Activated CD4-positive, CD25-positive, alpha-beta regulatory T cell treated with anti-CD3 and anti-CD28 coated beads, Interleukin-2, amount 50 U/mL, for 16 hours (primary cell): ENCODE data around the gene ACER3.
A peak's percentile ranks its signal among the peaks of the same experiment; 100 is the strongest.
"Not testable (repeated sequence)": the region's sequence is repeated elsewhere in the genome, so short reads cannot be mapped to it uniquely, and the experiment has no call there.

Experiments used
- DNase-seq: peaks from one replicate; pipeline ENCODE4 v3.0.0-alpha.2; 2020; ENCODE audit warnings: low read depth, low spot score

The ACER3 gene

DNA sequence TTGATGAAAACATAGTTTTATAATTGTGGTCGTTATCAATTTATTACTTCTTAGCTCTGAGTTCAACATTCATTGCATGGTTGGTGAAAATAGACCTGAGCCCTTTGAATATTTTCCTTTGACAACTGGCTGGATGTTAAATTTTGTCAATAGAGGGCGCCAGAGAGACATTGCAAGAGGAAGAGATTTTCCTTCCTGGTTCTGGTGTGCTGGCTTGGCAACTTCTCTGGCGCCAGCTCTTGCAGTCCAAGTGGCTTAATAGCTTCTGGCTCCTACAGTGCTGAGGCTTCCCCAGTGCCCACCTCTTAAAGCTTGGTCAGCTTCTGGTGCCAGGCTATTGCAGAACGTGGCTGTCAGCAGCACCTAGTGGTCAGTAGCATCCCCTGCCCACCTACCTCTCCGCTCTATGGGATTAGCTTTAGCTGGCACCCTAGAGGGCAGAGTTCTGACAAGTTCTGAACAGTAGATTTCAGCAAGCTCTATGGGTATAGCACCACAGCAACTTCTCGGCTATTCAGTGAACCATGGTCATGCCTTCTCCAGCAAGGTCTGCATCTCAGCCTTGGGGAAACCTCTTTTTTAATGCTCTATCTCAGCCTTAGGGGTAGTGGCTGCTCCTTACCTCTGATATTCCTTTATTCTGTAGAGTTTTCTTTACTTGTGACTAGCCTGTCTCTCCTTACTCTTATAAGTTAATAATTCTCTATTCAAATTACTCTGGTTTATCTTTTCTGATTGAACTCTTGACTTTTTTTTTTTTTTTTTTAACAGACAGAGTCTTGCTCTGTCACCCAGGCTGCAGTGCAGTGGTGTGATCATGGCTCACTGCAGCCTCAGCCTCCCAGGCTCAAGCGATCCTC, 59.4 kb downstream of the ACER3 start:
- peak; percentile 21 for DNase-seq

GRCh38 chr11:76927160-76927559, 66.4 kb downstream of the ACER3 start:
- DNase-seq, result no peak

DNA sequence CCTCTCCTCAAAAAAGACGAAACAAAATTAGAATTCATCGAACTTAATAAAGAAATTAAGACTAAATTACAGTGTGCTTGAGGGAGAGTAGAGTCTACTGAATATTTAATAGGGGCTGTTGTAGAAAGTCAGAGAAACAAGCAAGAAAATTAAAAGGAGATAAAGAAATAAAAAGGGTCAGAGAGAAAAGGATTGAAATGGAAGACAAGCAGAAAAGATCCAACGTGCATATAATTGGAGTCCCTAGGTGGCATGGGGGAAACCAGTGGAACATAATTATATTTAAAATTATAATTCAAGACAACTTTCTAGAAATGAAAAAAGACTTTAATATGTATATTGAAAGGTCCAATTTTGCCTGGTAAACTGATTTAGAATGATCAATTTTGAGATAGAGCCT, 74.3 kb downstream of the ACER3 start:
- DNase-seq, result no peak

GRCh38 chr11:76939219-76939631, 78.5 kb downstream of the ACER3 start:
- no peak for DNase-seq

- no peak for DNase-seq
Observed at GRCh38 chr11:76944225-76944624, 83.5 kb downstream of the ACER3 start.

GRCh38 chr11:76946223-76946622, 85.5 kb downstream of the ACER3 start:
- no peak for DNase-seq

- DNase-seq, result no peak
Observed at GRCh38 chr11:76947190-76947589, 86.5 kb downstream of the ACER3 start.

GRCh38 chr11:76947800-76948199, 87.1 kb downstream of the ACER3 start:
- no peak for DNase-seq

DNA sequence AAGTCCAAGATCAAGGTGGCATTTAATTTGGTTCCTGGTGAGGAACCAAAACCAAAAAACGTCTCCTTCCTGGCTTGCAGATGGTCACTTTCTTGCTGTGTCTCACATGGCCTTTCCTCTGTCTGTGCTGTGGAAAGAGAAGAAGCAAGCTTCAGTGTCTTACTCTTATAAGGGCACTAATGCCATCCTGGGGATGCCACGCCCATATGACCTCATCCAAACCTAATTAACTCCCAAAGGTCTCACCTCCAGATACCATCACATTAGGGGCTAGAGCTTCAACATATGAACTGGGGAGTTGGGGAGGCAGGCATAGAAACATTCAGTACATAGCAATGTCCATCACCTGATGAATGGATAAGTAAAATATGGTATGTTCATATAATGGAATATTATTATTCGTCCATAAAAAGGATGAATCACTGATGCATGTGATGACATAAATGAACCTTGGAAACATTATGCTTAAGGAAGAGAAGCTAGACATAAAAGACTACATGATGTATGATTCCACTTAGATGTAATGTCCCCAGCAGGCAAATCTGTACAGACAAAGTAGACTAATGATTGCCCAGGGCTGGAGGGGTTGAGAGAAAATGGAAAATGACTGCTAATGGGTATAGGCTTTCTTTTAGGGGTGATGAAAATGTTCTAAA, 94.9 kb downstream of the ACER3 start:
- DNase-seq, result no peak

GRCh38 chr11:76962583-76963416, 102.1 kb downstream of the ACER3 start:
- DNase-seq, result no peak

GRCh38 chr11:76963417-76964168, 102.9 kb downstream of the ACER3 start:
- not testable (repeated sequence) for DNase-seq

- DNase-seq, result no peak
Observed at GRCh38 chr11:76972051-76972450, 111.3 kb downstream of the ACER3 start.

DNA sequence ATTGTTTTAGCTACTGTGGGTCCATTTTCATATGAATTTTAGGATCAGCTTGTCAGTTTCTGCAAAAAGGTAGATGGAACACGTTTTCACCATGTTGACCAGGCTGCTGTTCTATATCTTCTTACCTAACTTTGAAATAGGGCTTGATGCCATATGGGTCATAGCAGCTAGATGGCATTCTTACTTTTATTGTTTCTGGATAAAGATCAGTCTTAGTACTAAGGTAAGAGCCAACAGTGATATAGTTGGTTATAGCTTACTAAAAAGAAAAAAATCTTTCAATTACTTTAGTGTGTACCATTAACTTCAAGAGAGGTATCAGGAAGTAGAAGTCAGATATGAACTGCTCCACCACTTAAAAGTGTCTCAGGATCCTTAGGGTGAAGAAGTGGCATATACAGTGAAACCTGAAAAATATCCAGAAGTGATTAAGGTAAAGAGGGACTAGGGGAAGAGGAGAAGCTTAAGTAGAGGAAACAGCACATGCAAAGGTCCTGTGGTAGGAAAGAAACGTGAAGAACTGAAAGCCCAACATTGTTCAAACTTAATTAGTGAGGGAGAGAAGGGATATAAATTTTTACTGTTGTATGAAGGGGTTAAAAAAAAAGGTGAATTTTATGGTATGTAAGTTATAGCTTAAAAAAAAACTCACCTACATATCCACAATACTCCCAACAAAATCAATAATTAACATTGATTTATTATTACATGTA, 113.6 kb downstream of the ACER3 start:
- DNase-seq, result no peak

DNA sequence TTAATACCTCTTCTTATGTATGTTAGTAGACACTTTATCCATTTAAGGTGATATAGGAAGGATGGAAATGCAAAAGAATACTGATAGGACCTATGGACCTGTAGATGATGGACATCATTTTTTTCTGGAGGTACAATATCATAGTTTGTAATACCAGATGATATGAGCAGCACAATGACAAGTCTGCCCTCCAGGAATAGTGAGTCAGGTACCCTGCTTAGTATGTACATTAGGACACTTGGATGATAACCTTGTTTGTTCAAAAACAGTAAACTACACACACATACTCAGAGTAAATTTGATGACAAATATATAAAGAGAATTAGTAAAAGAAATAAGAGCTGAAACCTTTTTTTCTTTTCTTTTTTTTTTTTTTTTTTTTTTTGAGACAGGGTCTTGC, 114.8 kb downstream of the ACER3 start:
- no peak for DNase-seq

- no peak for DNase-seq
Observed at GRCh38 chr11:76977791-76978190, 117.1 kb downstream of the ACER3 start.

- no peak for DNase-seq
Observed at GRCh38 chr11:76978239-76978638, 117.5 kb downstream of the ACER3 start.

DNA sequence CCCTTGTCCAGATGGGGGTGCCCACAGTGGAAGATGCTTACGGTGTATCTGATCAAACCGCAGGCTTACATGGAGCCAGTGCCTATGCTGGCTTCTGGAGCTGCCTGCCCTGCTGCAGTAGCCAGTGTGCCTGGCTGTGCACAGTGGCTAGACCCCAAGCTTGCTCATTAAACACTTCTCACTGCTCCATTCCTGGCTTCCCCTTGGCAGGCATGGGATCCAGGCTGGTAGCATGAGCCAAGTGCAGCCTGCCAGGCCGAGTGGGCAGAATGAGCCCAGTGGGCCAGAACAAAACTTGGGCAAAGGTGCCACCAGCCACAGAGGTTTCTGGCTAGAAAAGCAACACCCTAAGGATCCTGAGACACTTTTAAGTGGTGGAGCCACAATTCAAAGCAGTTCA, 118.1 kb downstream of the ACER3 start:
- no peak for DNase-seq

DNA sequence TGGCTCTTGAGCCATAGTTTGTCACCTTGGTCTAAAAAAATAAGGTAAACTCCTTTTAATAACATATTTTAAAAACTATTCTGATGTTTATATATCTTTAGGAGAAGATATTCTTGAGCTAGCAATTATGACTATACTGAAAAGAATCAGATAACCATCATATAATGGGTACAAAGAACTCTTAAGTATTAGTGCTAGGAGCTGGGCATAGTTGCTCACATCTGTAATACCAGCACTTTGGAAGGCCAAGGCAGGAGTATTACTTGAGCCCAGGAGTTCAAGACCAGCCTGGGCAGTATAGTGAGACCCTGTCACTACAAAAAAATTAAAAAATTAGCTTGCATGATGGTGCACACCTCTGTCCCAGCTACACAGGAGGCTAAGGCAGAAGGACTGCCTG, 119.5 kb downstream of the ACER3 start:
- DNase-seq, result no peak

DNA sequence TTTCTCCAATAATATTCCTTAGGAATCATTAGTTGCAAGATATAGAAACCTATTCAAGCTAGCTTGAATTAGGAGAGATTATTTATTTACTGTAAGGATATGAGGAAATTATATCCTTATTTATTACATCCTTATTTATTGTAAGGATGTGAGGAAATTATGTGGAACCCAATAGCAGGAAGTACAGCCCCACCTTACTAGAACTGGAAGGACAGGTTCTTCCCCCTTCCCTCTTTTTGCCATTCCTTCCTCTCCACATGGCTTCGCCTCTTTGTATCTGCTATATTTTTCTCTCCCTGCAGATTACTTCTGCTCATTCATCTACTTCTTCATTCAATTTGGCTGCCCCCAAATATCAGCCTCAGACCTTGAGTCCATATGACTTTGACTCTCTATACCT, 124.0 kb downstream of the ACER3 start:
- no peak for DNase-seq

DNA sequence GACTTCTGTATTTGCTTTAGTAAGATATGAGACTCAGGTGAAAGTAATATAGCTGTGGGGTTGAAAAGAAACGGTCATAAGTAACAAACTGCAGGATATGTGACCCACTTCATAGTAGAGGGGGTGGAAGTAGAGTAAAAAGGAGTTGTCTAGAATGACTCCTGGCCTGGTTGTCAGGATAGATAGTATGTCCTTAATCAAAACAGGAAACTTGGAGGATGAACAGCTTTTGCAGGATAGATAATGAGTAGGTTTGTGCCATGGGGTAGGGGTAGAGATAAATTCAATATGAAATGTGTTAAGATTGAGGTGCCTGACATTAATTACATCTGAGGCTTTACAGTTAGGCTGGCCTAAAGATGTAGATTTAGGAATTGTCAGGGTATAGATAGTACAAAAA, 126.5 kb downstream of the ACER3 start:
- DNase-seq, result no peak

GRCh38 chr11:76990628-76991027, 129.9 kb downstream of the ACER3 start:
- DNase-seq, result no peak
